ENCODE measurements around the gene SLC39A10. TPM values are rescaled to one million over a fixed set of nuclear protein-coding genes. Genes with fewer than 3 reads are reported as not detected.

Gene SLC39A10
- total RNA-seq, 1 donor from 2014 or later: 9.6 TPM

- intact Hi-C loops (cut with DNase I): no loop called here
- no peak for ATAC-seq (ENCODE audit: poor library complexity)
- DNase-seq: no peak
Observed at GRCh38 chr2:195756218-195756942, 99.4 kb downstream of the SLC39A10 start.

GRCh38 chr2:195758846-195759245 lies 101.8 kb downstream of the SLC39A10 start:
- no peak for DNase-seq
- intact Hi-C loops (cut with DNase I): no loop called here
- no peak for ATAC-seq (ENCODE audit: poor library complexity)

GRCh38 chr2:195759877-195760276 lies 102.9 kb downstream of the SLC39A10 start:
- no peak for ATAC-seq (ENCODE audit: poor library complexity)
- intact Hi-C loops (cut with DNase I): no loop called here

GRCh38 chr2:195763866-195764265 lies 106.8 kb downstream of the SLC39A10 start:
- DNase-seq (no peak), ATAC-seq (ENCODE audit: poor library complexity) (no peak)
- intact Hi-C loops (cut with DNase I): no loop called here

More at GRCh38 chr2:195759877-195760276, 102.9 kb downstream of the SLC39A10 start:
- DNase-seq: no peak

GRCh38 chr2:195766691-195767090 lies 109.7 kb downstream of the SLC39A10 start:
- no peak for DNase-seq
- ATAC-seq (ENCODE audit: poor library complexity): no peak
- intact Hi-C loops (cut with DNase I): no loop called here

- DNase-seq (no peak), ATAC-seq (ENCODE audit: poor library complexity) (no peak)
- intact Hi-C loops (cut with DNase I): no loop called here
Observed at GRCh38 chr2:195768431-195768830, 111.4 kb downstream of the SLC39A10 start.

GRCh38 chr2:195769975-195770374 lies 112.9 kb downstream of the SLC39A10 start:
- intact Hi-C loops (cut with DNase I): no loop called here
- ATAC-seq (ENCODE audit: poor library complexity): no peak
- no peak for DNase-seq

- intact Hi-C loops (cut with DNase I): no loop called here
- DNase-seq: no peak
- ATAC-seq (ENCODE audit: poor library complexity): no peak
Observed at GRCh38 chr2:195779491-195779890, 122.5 kb downstream of the SLC39A10 start.

GRCh38 chr2:195782156-195782555 lies 125.1 kb downstream of the SLC39A10 start:
- no peak for ATAC-seq (ENCODE audit: poor library complexity)
- intact Hi-C loops (cut with DNase I): no loop called here
- no peak for DNase-seq

Measured in Right ventricle myocardium superior (tissue), 1 donor.